ENCODE data around the gene IWS1.

IWS1 gene

GRCh38 chr2:127479866-127480743 lies 46.2 kb downstream of the IWS1 start:
- Histone ChIP-seq H3K36me3 (ENCODE audit: control insufficient read depth in 2 of 2, insufficient read depth in 2 of 2, low read length in 2 of 2) (peaks cover 31 to 33% of the 10 kb centered on the region in 2 donors), H3K4me3 (ENCODE audit: low read length in 2 of 2) (no peak overlapping the region), H3K27ac (ENCODE audit: low read depth in 2 of 2, low read length in 2 of 2) (no peak overlapping the region), H3K9ac (ENCODE audit: low read depth in 1 of 2, low read length in 2 of 2) (no peak overlapping the region), H3K4me1 (ENCODE audit: control insufficient read depth in 2 of 2, insufficient read depth in 2 of 2, low read length in 2 of 2) (no peaks in the 10 kb centered on the region), H3K9me3 (ENCODE audit: control insufficient read depth in 2 of 2, low read length in 2 of 2) (no peaks in the 10 kb centered on the region), H3K27me3 (ENCODE audit: control insufficient read depth in 2 of 2, insufficient read depth in 2 of 2, low read length in 2 of 2) (no peaks in the 10 kb centered on the region)

DNA sequence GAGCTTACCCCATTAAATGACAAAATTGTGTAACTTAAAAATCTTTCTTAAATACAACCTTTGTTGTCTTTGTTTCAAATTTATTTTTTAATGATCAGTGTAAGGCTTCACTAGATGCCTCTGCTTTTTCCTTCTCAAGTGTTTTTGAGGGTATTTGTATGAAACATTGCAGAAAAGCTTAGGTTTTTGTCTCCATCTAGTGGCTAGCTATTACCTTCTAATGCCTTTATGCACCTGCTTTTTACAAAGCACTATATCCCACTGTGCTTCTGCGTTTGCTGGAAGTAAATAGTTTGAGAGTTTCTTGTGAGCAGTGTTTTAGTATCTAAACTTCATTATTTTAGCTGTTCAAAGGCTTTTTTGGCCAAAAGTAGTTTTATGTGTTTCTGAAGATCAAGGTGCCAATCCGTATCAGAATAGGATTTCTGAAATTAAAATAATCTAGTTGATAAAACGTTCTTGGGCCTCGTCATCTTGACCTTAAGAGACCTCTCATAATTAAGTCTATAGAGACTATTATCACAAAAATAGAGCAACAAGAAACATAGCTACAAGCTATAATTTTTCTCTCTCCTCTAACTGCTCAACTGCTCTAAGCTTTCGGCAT lies 47.0 kb downstream of the IWS1 start:
- H3K9me3 ChIP-seq (ENCODE audit: control insufficient read depth in 2 of 2, low read length in 2 of 2), result no peaks in the 10 kb centered on the region

DNA sequence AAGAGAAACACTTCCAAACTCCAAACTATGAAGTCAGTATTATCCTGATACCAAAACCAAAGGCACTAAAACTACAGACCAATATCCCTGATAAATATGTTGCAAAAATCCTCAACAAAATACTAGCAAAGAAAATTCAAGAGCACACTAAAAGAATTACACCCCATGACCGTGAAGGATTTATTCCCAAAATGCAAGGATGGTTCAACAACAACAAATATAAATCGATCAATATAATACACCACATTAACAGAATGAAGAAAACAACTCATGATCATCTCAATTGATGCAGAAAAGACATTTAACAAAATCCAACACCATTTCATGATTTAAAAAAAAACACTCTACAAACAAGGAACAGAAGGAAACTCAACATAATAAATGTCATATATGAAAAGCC lies 50.5 kb downstream of the IWS1 start:
- Histone ChIP-seq H3K36me3 (ENCODE audit: control insufficient read depth in 2 of 2, insufficient read depth in 2 of 2, low read length in 2 of 2) (peaks cover 9 to 11% of the 10 kb centered on the region in 2 donors), H3K4me3 (ENCODE audit: low read length in 2 of 2) (no peak overlapping the region), H3K9ac (ENCODE audit: low read depth in 1 of 2, low read length in 2 of 2) (no peak overlapping the region), H3K4me1 (ENCODE audit: control insufficient read depth in 2 of 2, insufficient read depth in 2 of 2, low read length in 2 of 2) (peaks cover 9 to 18% of the 10 kb centered on the region in 2 donors), H3K9me3 (ENCODE audit: control insufficient read depth in 2 of 2, low read length in 2 of 2) (no peaks in the 10 kb centered on the region), H3K27me3 (ENCODE audit: control insufficient read depth in 2 of 2, insufficient read depth in 2 of 2, low read length in 2 of 2) (no peaks in the 10 kb centered on the region), H3K27ac (ENCODE audit: low read depth in 2 of 2, low read length in 2 of 2) (no peak overlapping the region)

More for the DNA sequence above, 47.0 kb downstream of the IWS1 start:
- H3K27ac ChIP-seq (ENCODE audit: low read depth in 2 of 2, low read length in 2 of 2), result no peak overlapping the region
- H3K36me3 ChIP-seq (ENCODE audit: control insufficient read depth in 2 of 2, insufficient read depth in 2 of 2, low read length in 2 of 2), result peaks cover 27 to 32% of the 10 kb centered on the region in 2 donors
- no peaks in the 10 kb centered on the region for H3K27me3 ChIP-seq (ENCODE audit: control insufficient read depth in 2 of 2, insufficient read depth in 2 of 2, low read length in 2 of 2)
- no peak overlapping the region for H3K9ac ChIP-seq (ENCODE audit: low read depth in 1 of 2, low read length in 2 of 2)
- H3K4me3 ChIP-seq (ENCODE audit: low read length in 2 of 2), result no peak overlapping the region
- no peaks in the 10 kb centered on the region for H3K4me1 ChIP-seq (ENCODE audit: control insufficient read depth in 2 of 2, insufficient read depth in 2 of 2, low read length in 2 of 2)

GRCh38 chr2:127472268-127472667 lies 54.0 kb downstream of the IWS1 start:
- peak overlapping the region; percentile 27 to 59 for H3K27ac ChIP-seq (ENCODE audit: low read depth in 2 of 2, low read length in 2 of 2)
- H3K4me1 ChIP-seq (ENCODE audit: control insufficient read depth in 2 of 2, insufficient read depth in 2 of 2, low read length in 2 of 2), result peaks cover 9 to 18% of the 10 kb centered on the region in 2 donors
- peaks cover 0 to 8% of the 10 kb centered on the region in 2 donors for H3K36me3 ChIP-seq (ENCODE audit: control insufficient read depth in 2 of 2, insufficient read depth in 2 of 2, low read length in 2 of 2)
- H3K27me3 ChIP-seq (ENCODE audit: control insufficient read depth in 2 of 2, insufficient read depth in 2 of 2, low read length in 2 of 2), result no peaks in the 10 kb centered on the region
- H3K9me3 ChIP-seq (ENCODE audit: control insufficient read depth in 2 of 2, low read length in 2 of 2), result no peaks in the 10 kb centered on the region
- H3K4me3 ChIP-seq (ENCODE audit: low read length in 2 of 2), result no peak overlapping the region
- H3K9ac ChIP-seq (ENCODE audit: low read depth in 1 of 2, low read length in 2 of 2), result no peak overlapping the region

DNA sequence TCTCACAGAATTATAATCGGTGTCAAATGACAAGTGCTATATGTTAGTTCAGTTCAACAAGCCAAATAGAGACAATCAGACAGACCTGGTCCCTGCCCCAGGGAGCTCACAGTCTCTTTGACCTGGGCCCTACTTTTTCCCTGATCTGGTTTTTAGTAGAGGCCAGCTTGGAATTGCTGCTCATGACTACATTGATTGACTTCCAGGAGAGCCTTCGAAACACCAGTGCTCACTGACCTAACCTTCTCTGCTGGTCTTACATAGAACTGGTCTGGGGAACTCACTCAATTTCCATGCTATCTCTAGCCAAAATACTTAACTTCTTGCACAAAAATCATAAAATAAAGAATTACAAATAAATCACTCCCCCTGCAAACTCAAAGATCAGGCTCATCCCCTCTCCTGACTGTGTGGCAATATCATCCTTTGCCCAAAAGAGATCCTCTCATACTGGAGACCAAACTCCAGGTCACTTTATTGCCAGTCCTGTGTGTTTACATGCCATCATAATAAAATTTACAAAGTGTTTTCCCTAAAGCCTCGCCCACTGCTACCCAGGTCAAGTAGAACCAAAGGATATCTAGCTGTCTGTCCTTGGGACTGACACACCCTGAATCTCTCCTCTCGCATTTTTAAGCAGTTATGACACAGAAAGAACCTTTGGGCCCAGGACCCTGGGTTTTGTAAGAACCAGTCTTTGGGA lies 54.9 kb downstream of the IWS1 start:
- Histone ChIP-seq H3K4me3 (ENCODE audit: low read length in 2 of 2) (no peak overlapping the region), H3K4me1 (ENCODE audit: control insufficient read depth in 2 of 2, insufficient read depth in 2 of 2, low read length in 2 of 2) (peaks cover 9 to 18% of the 10 kb centered on the region in 2 donors), H3K36me3 (ENCODE audit: control insufficient read depth in 2 of 2, insufficient read depth in 2 of 2, low read length in 2 of 2) (peaks cover 0 to 8% of the 10 kb centered on the region in 2 donors), H3K27ac (ENCODE audit: low read depth in 2 of 2, low read length in 2 of 2) (peak overlapping the region; percentile 27 to 59), H3K9me3 (ENCODE audit: control insufficient read depth in 2 of 2, low read length in 2 of 2) (no peaks in the 10 kb centered on the region), H3K9ac (ENCODE audit: low read depth in 1 of 2, low read length in 2 of 2) (no peak overlapping the region), H3K27me3 (ENCODE audit: control insufficient read depth in 2 of 2, insufficient read depth in 2 of 2, low read length in 2 of 2) (no peaks in the 10 kb centered on the region)

GRCh38 chr2:127469974-127470373 lies 56.3 kb downstream of the IWS1 start:
- Histone ChIP-seq H3K4me1 (ENCODE audit: control insufficient read depth in 2 of 2, insufficient read depth in 2 of 2, low read length in 2 of 2) (peaks cover 9 to 18% of the 10 kb centered on the region in 2 donors), H3K9me3 (ENCODE audit: control insufficient read depth in 2 of 2, low read length in 2 of 2) (no peaks in the 10 kb centered on the region), H3K27ac (ENCODE audit: low read depth in 2 of 2, low read length in 2 of 2) (no peak overlapping the region), H3K9ac (ENCODE audit: low read depth in 1 of 2, low read length in 2 of 2) (no peak overlapping the region), H3K27me3 (ENCODE audit: control insufficient read depth in 2 of 2, insufficient read depth in 2 of 2, low read length in 2 of 2) (no peaks in the 10 kb centered on the region), H3K36me3 (ENCODE audit: control insufficient read depth in 2 of 2, insufficient read depth in 2 of 2, low read length in 2 of 2) (peaks cover 0 to 8% of the 10 kb centered on the region in 2 donors), H3K4me3 (ENCODE audit: low read length in 2 of 2) (no peak overlapping the region)

DNA sequence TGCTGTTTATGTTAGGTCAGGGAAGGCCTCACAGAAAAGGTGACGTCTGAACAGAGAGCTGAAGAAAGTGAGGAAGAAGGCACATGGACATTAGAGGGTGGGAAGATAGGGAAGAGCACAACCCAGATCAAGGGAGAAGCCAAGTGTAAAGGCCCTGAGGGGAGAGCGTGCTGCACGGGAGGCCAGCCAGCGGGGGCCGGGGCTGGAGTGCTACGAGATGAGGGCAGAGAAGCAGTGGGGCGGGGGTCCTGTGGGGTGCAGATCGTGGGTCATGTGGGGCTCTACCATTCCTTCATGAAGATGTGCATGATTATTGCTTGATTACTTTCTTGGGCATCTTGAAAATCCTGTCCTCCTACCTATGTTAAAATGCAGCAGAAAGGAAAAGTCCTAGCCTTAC lies 57.2 kb downstream of the IWS1 start:
- H3K27ac ChIP-seq (ENCODE audit: low read depth in 2 of 2, low read length in 2 of 2), result no peak overlapping the region
- no peak overlapping the region for H3K9ac ChIP-seq (ENCODE audit: low read depth in 1 of 2, low read length in 2 of 2)
- H3K27me3 ChIP-seq (ENCODE audit: control insufficient read depth in 2 of 2, insufficient read depth in 2 of 2, low read length in 2 of 2), result no peaks in the 10 kb centered on the region
- peaks cover 9 to 18% of the 10 kb centered on the region in 2 donors for H3K4me1 ChIP-seq (ENCODE audit: control insufficient read depth in 2 of 2, insufficient read depth in 2 of 2, low read length in 2 of 2)
- no peaks in the 10 kb centered on the region for H3K9me3 ChIP-seq (ENCODE audit: control insufficient read depth in 2 of 2, low read length in 2 of 2)
- H3K4me3 ChIP-seq (ENCODE audit: low read length in 2 of 2), result no peak overlapping the region
- peaks cover 0 to 8% of the 10 kb centered on the region in 2 donors for H3K36me3 ChIP-seq (ENCODE audit: control insufficient read depth in 2 of 2, insufficient read depth in 2 of 2, low read length in 2 of 2)

- no peak overlapping the region for H3K27ac ChIP-seq (ENCODE audit: low read depth in 2 of 2, low read length in 2 of 2)
- peaks cover 0 to 8% of the 10 kb centered on the region in 2 donors for H3K36me3 ChIP-seq (ENCODE audit: control insufficient read depth in 2 of 2, insufficient read depth in 2 of 2, low read length in 2 of 2)
- no peak overlapping the region for H3K9ac ChIP-seq (ENCODE audit: low read depth in 1 of 2, low read length in 2 of 2)
- H3K9me3 ChIP-seq (ENCODE audit: control insufficient read depth in 2 of 2, low read length in 2 of 2), result no peaks in the 10 kb centered on the region
- no peak overlapping the region for H3K4me3 ChIP-seq (ENCODE audit: low read length in 2 of 2)
- no peaks in the 10 kb centered on the region for H3K27me3 ChIP-seq (ENCODE audit: control insufficient read depth in 2 of 2, insufficient read depth in 2 of 2, low read length in 2 of 2)
- H3K4me1 ChIP-seq (ENCODE audit: control insufficient read depth in 2 of 2, insufficient read depth in 2 of 2, low read length in 2 of 2), result no peaks in the 10 kb centered on the region
These were observed 61.0 kb downstream of the IWS1 start for GRCh38 chr2:127465258-127465657.

DNA sequence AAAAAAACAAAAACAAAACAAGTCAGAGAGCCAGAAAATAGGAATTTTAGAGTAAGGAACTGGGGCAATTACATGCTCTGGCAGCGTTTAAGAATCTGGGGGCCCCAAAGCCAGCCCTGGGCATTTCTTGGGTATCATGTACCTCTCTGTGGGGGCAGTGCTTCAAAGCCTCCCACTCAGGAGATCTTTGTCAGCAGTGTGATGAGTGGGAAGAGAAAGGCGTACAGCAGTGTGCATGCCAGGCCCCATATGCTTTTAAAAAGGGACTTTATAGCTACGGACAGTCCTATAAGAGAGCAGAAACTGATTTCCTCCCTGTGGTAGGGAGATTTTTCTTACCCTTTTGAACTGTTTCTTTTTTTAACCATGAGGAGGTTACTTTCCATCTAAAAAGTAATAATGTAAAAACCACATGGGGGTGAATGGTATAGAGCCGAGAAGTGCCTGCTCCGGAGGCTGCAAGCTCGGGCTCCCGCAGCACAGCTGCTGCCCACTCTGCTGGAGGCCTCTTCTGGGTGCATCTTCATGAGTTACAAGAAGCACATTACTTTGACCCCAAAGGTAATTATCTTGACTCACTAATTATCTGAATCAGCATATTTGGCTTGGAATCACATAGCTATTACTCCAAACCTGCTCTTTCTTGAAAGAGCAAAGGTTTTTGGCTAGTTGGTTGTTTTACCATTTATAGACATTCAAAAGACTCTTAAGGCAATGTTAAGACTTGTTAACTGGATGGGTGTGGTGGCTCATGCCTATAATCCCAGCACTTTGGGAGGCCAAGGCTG lies 61.6 kb downstream of the IWS1 start:
- no peaks in the 10 kb centered on the region for H3K4me1 ChIP-seq (ENCODE audit: control insufficient read depth in 2 of 2, insufficient read depth in 2 of 2, low read length in 2 of 2)
- H3K27ac ChIP-seq (ENCODE audit: low read depth in 2 of 2, low read length in 2 of 2), result peak overlapping the region in 1 of 2 donors; percentile 5
- no peaks in the 10 kb centered on the region for H3K27me3 ChIP-seq (ENCODE audit: control insufficient read depth in 2 of 2, insufficient read depth in 2 of 2, low read length in 2 of 2)
- no peak overlapping the region for H3K9ac ChIP-seq (ENCODE audit: low read depth in 1 of 2, low read length in 2 of 2)
- H3K9me3 ChIP-seq (ENCODE audit: control insufficient read depth in 2 of 2, low read length in 2 of 2), result no peaks in the 10 kb centered on the region
- H3K4me3 ChIP-seq (ENCODE audit: low read length in 2 of 2), result no peak overlapping the region
- H3K36me3 ChIP-seq (ENCODE audit: control insufficient read depth in 2 of 2, insufficient read depth in 2 of 2, low read length in 2 of 2), result peaks cover 0 to 7% of the 10 kb centered on the region in 2 donors

Measured in mucosa of rectum (tissue), 2 donors.